Loucy (cell line): ENCODE measurements around the gene FGFR3.

Experiments
- H2AFZ ChIP-seq: fragments of 200-600 bp; sonication (generic); 2 replicates; pipeline ENCODE4 v1.6.0; 2016; ENCODE audit warnings: antibody characterized with exemption, mild to moderate bottlenecking, low read length, moderate library complexity
- H3F3A ChIP-seq: fragments of 200-600 bp; 2 replicates; pipeline ENCODE4 v1.6.0; 2016; ENCODE audit warnings: antibody characterized with exemption, low read depth, mild to moderate bottlenecking
- H3K27me3 ChIP-seq: fragments of 200-600 bp; sonication (generic); 2 replicates; pipeline ENCODE4 v1.6.1; 2014; ENCODE audit warnings: low read length, mild to moderate bottlenecking; ENCODE audit not compliant: insufficient read depth, poor library complexity, severe bottlenecking
- H3K36me3 ChIP-seq: fragments of 200-600 bp; sonication (generic); 2 replicates; pipeline ENCODE4 v1.6.1; 2016; ENCODE audit warnings: low read length; ENCODE audit not compliant: insufficient read depth
- H3K4me1 ChIP-seq: fragments of 200-600 bp; sonication (generic); 2 replicates; pipeline ENCODE4 v1.5.1; 2014; ENCODE audit warnings: low read length, mild to moderate bottlenecking; ENCODE audit not compliant: insufficient read depth, poor library complexity, severe bottlenecking
- H3K4me2 ChIP-seq: fragments of 200-600 bp; sonication (generic); 2 replicates; pipeline ENCODE4 v1.6.0; 2014; ENCODE audit warnings: antibody characterized with exemption, low read length, low read depth, mild to moderate bottlenecking; ENCODE audit not compliant: poor library complexity, severe bottlenecking
- H3K4me3 ChIP-seq: fragments of 200-600 bp; sonication (generic); 2 replicates; pipeline ENCODE4 v1.5.1; 2014; ENCODE audit warnings: low read length, mild to moderate bottlenecking, mixed read lengths; ENCODE audit not compliant: poor library complexity, severe bottlenecking
- H3K79me2 ChIP-seq: fragments of 200-600 bp; sonication (generic); 2 replicates; pipeline ENCODE4 v1.6.1; 2014; ENCODE audit warnings: low read length; ENCODE audit not compliant: insufficient read depth
- H3K9ac ChIP-seq: fragments of 200-600 bp; sonication (generic); 2 replicates; pipeline ENCODE4 v1.6.0; 2014; ENCODE audit warnings: mild to moderate bottlenecking, low read depth, low read length, moderate library complexity; ENCODE audit not compliant: poor library complexity, severe bottlenecking
- H3K9me2 ChIP-seq: fragments of 200-600 bp; sonication (generic); replicated peaks from 2 replicates; pipeline ENCODE4 v1.6.1; 2016; ENCODE audit warnings: low read depth, low read length, mixed read lengths
- H3K9me3 ChIP-seq: fragments of 200-600 bp; sonication (generic); 2 replicates; pipeline ENCODE4 v1.6.1; 2014; ENCODE audit warnings: mild to moderate bottlenecking, antibody characterized with exemption, low read length, low read depth; ENCODE audit not compliant: insufficient read depth
- H4K20me1 ChIP-seq: fragments of 200-600 bp; sonication (generic); 2 replicates; pipeline ENCODE4 v1.6.0; 2014; ENCODE audit warnings: antibody characterized with exemption, low read length, mild to moderate bottlenecking; ENCODE audit not compliant: insufficient read depth, poor library complexity, severe bottlenecking
- CTCF ChIP-seq: fragments of 200-600 bp; sonication (generic); conservative IDR thresholded peaks from 2 replicates; pipeline ENCODE4 v1.5.1; 2014; ENCODE audit warnings: mild to moderate bottlenecking, antibody characterized with exemption, low read length
- EZH2phosphoT487 ChIP-seq: fragments of 200-600 bp; IDR thresholded peaks from 2 replicates; pipeline ENCODE4 v1.6.1; 2018; ENCODE audit warnings: antibody characterized with exemption, mild to moderate bottlenecking, moderate library complexity, borderline replicate concordance

FGFR3 gene

GRCh38 chr4:1831331-1831730 lies 38.2 kb downstream of the FGFR3 start:
- H3K9ac ChIP-seq, result no peak overlapping the region
- TF ChIP-seq CTCF (no peak), EZH2phosphoT487 (no peak)

DNA sequence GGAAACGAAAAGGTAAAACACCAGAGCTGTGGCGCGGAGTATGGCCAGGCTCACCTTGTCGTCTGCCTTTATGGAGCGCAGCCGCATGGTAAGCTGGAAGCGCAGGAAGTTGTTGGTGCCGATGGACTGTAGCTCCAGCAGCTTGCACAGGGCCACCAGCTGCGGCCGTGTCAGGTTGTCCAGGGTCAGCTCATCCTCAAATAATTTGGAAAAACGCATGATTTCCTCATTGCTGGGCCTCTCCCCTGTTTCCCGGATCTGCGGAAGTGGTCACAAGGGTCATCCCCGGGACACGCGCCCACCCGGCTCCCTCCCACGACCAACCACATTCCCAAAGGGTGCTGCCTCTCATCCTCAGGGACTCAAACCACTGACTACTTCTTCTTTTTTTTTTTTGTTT lies 39.6 kb downstream of the FGFR3 start:
- H4K20me1 ChIP-seq, result no peaks in the 10 kb centered on the region
- TF ChIP-seq EZH2phosphoT487, result no peak
- no peak for TF ChIP-seq CTCF
- H3K36me3 ChIP-seq, result peaks cover 54% of the 10 kb centered on the region; the same call in 1 of the 2 replicates
- H3K79me2 ChIP-seq, result no peaks in the 10 kb centered on the region
- no peak overlapping the region for H2AFZ ChIP-seq
- H3K4me2 ChIP-seq, result no peak overlapping the region
- no peaks in the 10 kb centered on the region for H3K9me2 ChIP-seq
- H3F3A ChIP-seq, result no peaks in the 10 kb centered on the region
- no peaks in the 10 kb centered on the region for H3K27me3 ChIP-seq
- H3K9ac ChIP-seq, result no peak overlapping the region
- no peak overlapping the region for H3K4me3 ChIP-seq
- no peaks in the 10 kb centered on the region for H3K4me1 ChIP-seq
- no peaks in the 10 kb centered on the region for H3K9me3 ChIP-seq

More at GRCh38 chr4:1831331-1831730, 38.2 kb downstream of the FGFR3 start:
- Histone ChIP-seq H3K9me2 (no peaks in the 10 kb centered on the region), H3K79me2 (no peaks in the 10 kb centered on the region), H3K9me3 (no peaks in the 10 kb centered on the region), H3K27me3 (no peaks in the 10 kb centered on the region), H3K4me2 (no peak overlapping the region), H3K36me3 (peaks cover 48% of the 10 kb centered on the region; the same call in 1 of the 2 replicates), H3F3A (no peaks in the 10 kb centered on the region), H3K4me1 (no peaks in the 10 kb centered on the region), H2AFZ (no peak overlapping the region), H4K20me1 (no peaks in the 10 kb centered on the region), H3K4me3 (no peak overlapping the region)

DNA sequence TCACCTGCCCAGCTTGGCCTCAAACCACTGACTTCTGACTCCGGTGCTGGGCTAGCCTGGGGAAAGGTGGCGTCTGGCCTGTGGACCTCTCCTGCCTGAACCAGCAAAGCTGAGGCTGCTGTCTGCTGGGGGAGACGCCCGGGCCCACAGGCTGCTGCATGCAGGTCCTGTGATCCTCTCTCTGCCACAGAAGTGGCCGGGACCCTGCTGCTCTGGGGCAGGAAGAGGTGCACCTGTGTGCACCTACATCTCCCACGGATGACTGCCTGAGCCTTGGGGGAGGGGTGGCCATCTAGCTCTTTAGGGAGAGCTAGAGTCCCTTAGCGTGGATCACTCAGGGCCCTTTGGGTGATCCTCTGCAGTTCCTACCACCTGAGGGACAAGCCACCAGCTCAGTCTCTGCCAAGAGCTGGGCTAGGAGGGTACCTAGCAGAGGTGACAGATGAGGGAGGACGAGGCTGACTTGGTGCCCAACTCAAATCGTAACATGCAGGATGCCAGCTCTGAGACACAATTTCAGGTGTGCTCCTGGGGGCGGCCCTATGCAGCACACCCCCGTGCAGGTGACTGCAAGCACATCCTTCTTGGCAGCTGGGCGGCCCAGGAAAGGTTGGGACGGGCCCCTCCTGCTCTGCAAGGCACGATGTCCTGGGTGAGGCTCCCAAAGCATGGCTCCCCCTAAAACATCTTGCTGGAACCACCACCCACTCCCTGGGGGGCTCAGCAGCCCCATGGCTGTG lies 40.4 kb downstream of the FGFR3 start:
- Histone ChIP-seq H3K79me2 (no peaks in the 10 kb centered on the region), H3K27me3 (no peaks in the 10 kb centered on the region), H3K9me2 (no peaks in the 10 kb centered on the region), H3K9me3 (no peaks in the 10 kb centered on the region), H3K4me1 (no peaks in the 10 kb centered on the region), H4K20me1 (no peaks in the 10 kb centered on the region), H3K4me2 (no peak overlapping the region), H3K4me3 (no peak overlapping the region), H2AFZ (no peak overlapping the region), H3F3A (no peaks in the 10 kb centered on the region), H3K36me3 (peaks cover 58% of the 10 kb centered on the region; the same call in 1 of the 2 replicates), H3K9ac (no peak overlapping the region)
- TF ChIP-seq EZH2phosphoT487 (no peak), CTCF (no peak)
